CD4-positive, alpha-beta T cell (primary cell): ENCODE results near the gene PPP4R4. TPM values are rescaled to one million over a fixed set of nuclear protein-coding genes. Genes with fewer than 3 reads are reported as not detected.

Source experiments
- ATAC-seq: fragments of 200-7000 bp; cut with Tn5 transposase; one replicate; pipeline ENCODE4 v1.10.0; 2022; ENCODE audit warnings: mild to moderate bottlenecking; ENCODE audit not compliant: poor library complexity
- CTCF ChIA-PET: fragments of 350-600 bp; sonication (Branson Sonifier 250); formaldehyde crosslinking; loops from one replicate; lab custom pipeline; 2021; ENCODE audit warnings: antibody characterized with exemption, inconsistent platforms; lab: Charles Lee
- POLR2A ChIA-PET: fragments of 350-600 bp; sonication (Branson Sonifier 250); formaldehyde crosslinking; loops from one replicate; lab custom pipeline; 2021; ENCODE audit warnings: antibody characterized with exemption, inconsistent platforms; lab: Charles Lee
- DNase-seq, 14 experiments: peaks; one replicate each; pipeline ENCODE4 v3.0.0-alpha.2; 2013 to 2020; ENCODE audit warnings: mixed read lengths in 2 of 14
- H3K27ac ChIP-seq, 2 donors: one replicate each; pipeline versions ENCODE4 v1.5.1 to v1.7.0; 2013; ENCODE audit warnings: low read length in 2 of 2, low read depth in 1 of 2, mild to moderate bottlenecking in 1 of 2
- H3K27me3 ChIP-seq, 2 experiments: 1 replicate in 1 of 2; 2 replicates in 1 of 2; pipeline versions ENCODE4 v1.6.1 to v1.7.0; 2013; ENCODE audit warnings: low read length in 2 of 2, control low read depth in 1 of 2, mild to moderate bottlenecking in 1 of 2, moderate library complexity in 1 of 2; ENCODE audit not compliant: insufficient read depth in 2 of 2, control insufficient read depth in 1 of 2
- H3K36me3 ChIP-seq: one replicate; pipeline ENCODE4 v1.6.1; 2013; ENCODE audit warnings: low read length, control low read depth; ENCODE audit not compliant: insufficient read depth
- H3K4me1 ChIP-seq: one replicate; pipeline ENCODE4 v1.6.1; 2013; ENCODE audit warnings: low read length, control low read depth; ENCODE audit not compliant: insufficient read depth
- H3K4me3 ChIP-seq: one replicate; pipeline ENCODE4 v1.5.1; 2013; ENCODE audit warnings: mild to moderate bottlenecking, low read length, moderate library complexity
- H3K9me3 ChIP-seq, 2 experiments: 1 replicate in 1 of 2; 2 replicates in 1 of 2; pipeline versions ENCODE4 v1.6.1 to v1.7.0; 2013; ENCODE audit warnings: low read length in 2 of 2, mild to moderate bottlenecking in 2 of 2, control low read depth in 1 of 2, moderate library complexity in 1 of 2; ENCODE audit not compliant: control insufficient read depth in 1 of 2, insufficient read depth in 1 of 2
- H3K27ac Mint-ChIP-seq: one replicate; pipeline ENCODE4 v1.8.0; 2020; ENCODE audit warnings: mixed read lengths
- H3K27me3 Mint-ChIP-seq: one replicate; pipeline ENCODE4 v1.8.0; 2021; ENCODE audit warnings: mixed read lengths
- H3K36me3 Mint-ChIP-seq: one replicate; pipeline ENCODE4 v1.8.0; 2021; ENCODE audit warnings: low read depth, mixed read lengths
- H3K4me1 Mint-ChIP-seq: one replicate; pipeline ENCODE4 v1.8.0; 2021; ENCODE audit warnings: low read depth, mixed read lengths
- H3K4me3 Mint-ChIP-seq: one replicate; pipeline ENCODE4 v1.8.0; 2020; ENCODE audit warnings: mild to moderate bottlenecking, mixed read lengths
- H3K9me3 Mint-ChIP-seq: one replicate; pipeline ENCODE4 v1.8.0; 2020; ENCODE audit warnings: mixed read lengths
- intact Hi-C, 2 experiments: fragments of 100-400 bp; cut with DNase I in 1 of 2; cut with micrococcal nuclease in 1 of 2; formaldehyde crosslinking; loops; one replicate each; pipeline versions ENCODE4 v1.15.1 to v1.9.0; 2023 to 2025; cut with DNase I, micrococcal nuclease
- total RNA-seq, 174 experiments: library from RNA in 2 of 174; stranded (reverse) in 2 of 174; gene quantifications; one replicate each; pipeline ENCODE4 v1.2.3 and lab custom pipeline; 2021 to 2026
- TF ChIP-seq, protein P1 (sequence below): fragments of 200-600 bp; IDR thresholded peaks from one replicate; pipeline ENCODE4 v1.8.0; 2022; ENCODE audit warnings: antibody characterized with exemption, mild to moderate bottlenecking

Gene PPP4R4
- total RNA-seq, 2 experiments from 2014 or later: 3.5 to 4.3 TPM

- TF ChIP-seq, protein P1, sequence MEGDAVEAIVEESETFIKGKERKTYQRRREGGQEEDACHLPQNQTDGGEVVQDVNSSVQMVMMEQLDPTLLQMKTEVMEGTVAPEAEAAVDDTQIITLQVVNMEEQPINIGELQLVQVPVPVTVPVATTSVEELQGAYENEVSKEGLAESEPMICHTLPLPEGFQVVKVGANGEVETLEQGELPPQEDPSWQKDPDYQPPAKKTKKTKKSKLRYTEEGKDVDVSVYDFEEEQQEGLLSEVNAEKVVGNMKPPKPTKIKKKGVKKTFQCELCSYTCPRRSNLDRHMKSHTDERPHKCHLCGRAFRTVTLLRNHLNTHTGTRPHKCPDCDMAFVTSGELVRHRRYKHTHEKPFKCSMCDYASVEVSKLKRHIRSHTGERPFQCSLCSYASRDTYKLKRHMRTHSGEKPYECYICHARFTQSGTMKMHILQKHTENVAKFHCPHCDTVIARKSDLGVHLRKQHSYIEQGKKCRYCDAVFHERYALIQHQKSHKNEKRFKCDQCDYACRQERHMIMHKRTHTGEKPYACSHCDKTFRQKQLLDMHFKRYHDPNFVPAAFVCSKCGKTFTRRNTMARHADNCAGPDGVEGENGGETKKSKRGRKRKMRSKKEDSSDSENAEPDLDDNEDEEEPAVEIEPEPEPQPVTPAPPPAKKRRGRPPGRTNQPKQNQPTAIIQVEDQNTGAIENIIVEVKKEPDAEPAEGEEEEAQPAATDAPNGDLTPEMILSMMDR: no peak
- Histone ChIP-seq H3K9me3 (peaks cover 9 to 10% of the 10 kb centered on the region in 2 experiments), H3K4me1 (no peaks in the 10 kb centered on the region), H3K4me3 (no peak overlapping the region), H3K27me3 (peaks cover 0 to 1% of the 10 kb centered on the region in 2 experiments), H3K27ac (no peak overlapping the region), H3K36me3 (no peaks in the 10 kb centered on the region)
- DNase-seq (no peak), ATAC-seq (no peak)
- H3K9me3 Mint-ChIP-seq: peaks cover 11% of the 10 kb centered on the region
- no peak overlapping the region for H3K4me3 Mint-ChIP-seq
- peaks cover 10% of the 10 kb centered on the region for H3K27me3 Mint-ChIP-seq
- CTCF ChIA-PET: no interaction called here
- no peaks in the 10 kb centered on the region for H3K4me1 Mint-ChIP-seq
- H3K27ac Mint-ChIP-seq: no peak overlapping the region
- POLR2A ChIA-PET: no interaction called here
- intact Hi-C loops: no loop called here
- no peaks in the 10 kb centered on the region for H3K36me3 Mint-ChIP-seq
Measured at GRCh38 chr14:94303111-94303510, 129.0 kb downstream of the PPP4R4 start.

- DNase-seq: no peak
- H3K36me3 ChIP-seq: no peaks in the 10 kb centered on the region
- Mint-ChIP-seq H3K36me3 (no peaks in the 10 kb centered on the region), H3K9me3 (peaks cover 18% of the 10 kb centered on the region), H3K27me3 (peaks cover 17% of the 10 kb centered on the region), H3K4me3 (no peak overlapping the region), H3K27ac (no peak overlapping the region), H3K4me1 (no peaks in the 10 kb centered on the region)
- ATAC-seq: no peak
- no peak overlapping the region for H3K27ac ChIP-seq
- intact Hi-C loops: no loop called here
- no peaks in the 10 kb centered on the region for H3K27me3 ChIP-seq
- TF ChIP-seq, protein P1: no peak
- no peak overlapping the region for H3K4me3 ChIP-seq
- CTCF ChIA-PET: no interaction called here
- H3K4me1 ChIP-seq: no peaks in the 10 kb centered on the region
- POLR2A ChIA-PET: no interaction called here
- H3K9me3 ChIP-seq: peaks cover 11 to 13% of the 10 kb centered on the region in 2 experiments
Measured at GRCh38 chr14:94304243-94304642, 130.1 kb downstream of the PPP4R4 start.

- TF ChIP-seq, protein P1: no peak
Measured at GRCh38 chr14:94305620-94306019, 131.5 kb downstream of the PPP4R4 start.

More at GRCh38 chr14:94305620-94306019, 131.5 kb downstream of the PPP4R4 start:
- ChIA-PET POLR2A (no interaction called here), CTCF (no interaction called here)
- no peak overlapping the region for H3K4me3 ChIP-seq
- no peaks in the 10 kb centered on the region for H3K27me3 ChIP-seq
- Mint-ChIP-seq H3K4me1 (no peaks in the 10 kb centered on the region), H3K27ac (no peak overlapping the region), H3K27me3 (peaks cover 19% of the 10 kb centered on the region), H3K36me3 (no peaks in the 10 kb centered on the region), H3K9me3 (peaks cover 18% of the 10 kb centered on the region), H3K4me3 (no peak overlapping the region)
- no peaks in the 10 kb centered on the region for H3K4me1 ChIP-seq
- peaks cover 11 to 22% of the 10 kb centered on the region in 2 experiments for H3K9me3 ChIP-seq
- H3K27ac ChIP-seq: no peak overlapping the region
- intact Hi-C loops: no loop called here
- ATAC-seq (no peak), DNase-seq (no peak)
- no peaks in the 10 kb centered on the region for H3K36me3 ChIP-seq
